Measurements from ENCODE around the gene BTAF1.

DNA sequence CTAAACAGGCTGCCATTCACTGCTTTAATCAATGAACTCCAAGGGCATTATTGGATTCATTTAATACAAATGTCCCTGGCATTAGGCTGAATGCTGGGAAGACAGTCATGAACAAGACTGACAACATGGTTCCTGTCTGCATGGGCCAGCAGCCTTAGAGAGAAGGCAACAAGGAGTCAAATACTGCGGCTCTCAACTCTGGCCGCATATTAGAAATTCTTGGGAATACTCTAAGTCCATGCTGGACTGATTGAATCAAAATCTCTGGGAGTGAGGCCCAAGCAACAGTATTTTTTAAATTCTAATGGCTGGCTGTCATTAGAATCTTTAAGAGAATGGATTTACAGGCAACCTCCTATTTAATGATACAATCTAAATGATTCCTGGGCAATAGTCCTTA is 48.4 kb upstream of the BTAF1 start:
- TF ChIP-seq, protein P1, sequence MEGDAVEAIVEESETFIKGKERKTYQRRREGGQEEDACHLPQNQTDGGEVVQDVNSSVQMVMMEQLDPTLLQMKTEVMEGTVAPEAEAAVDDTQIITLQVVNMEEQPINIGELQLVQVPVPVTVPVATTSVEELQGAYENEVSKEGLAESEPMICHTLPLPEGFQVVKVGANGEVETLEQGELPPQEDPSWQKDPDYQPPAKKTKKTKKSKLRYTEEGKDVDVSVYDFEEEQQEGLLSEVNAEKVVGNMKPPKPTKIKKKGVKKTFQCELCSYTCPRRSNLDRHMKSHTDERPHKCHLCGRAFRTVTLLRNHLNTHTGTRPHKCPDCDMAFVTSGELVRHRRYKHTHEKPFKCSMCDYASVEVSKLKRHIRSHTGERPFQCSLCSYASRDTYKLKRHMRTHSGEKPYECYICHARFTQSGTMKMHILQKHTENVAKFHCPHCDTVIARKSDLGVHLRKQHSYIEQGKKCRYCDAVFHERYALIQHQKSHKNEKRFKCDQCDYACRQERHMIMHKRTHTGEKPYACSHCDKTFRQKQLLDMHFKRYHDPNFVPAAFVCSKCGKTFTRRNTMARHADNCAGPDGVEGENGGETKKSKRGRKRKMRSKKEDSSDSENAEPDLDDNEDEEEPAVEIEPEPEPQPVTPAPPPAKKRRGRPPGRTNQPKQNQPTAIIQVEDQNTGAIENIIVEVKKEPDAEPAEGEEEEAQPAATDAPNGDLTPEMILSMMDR (IDR thresholded peaks at IDR 0.05): no peak
- no peak for TF ChIP-seq ZFX (IDR thresholded peaks at IDR 0.05; ENCODE audit: borderline replicate concordance)

All from 22Rv1 (cell line).